SU-DHL-6 (cell line): ENCODE measurements around the gene TAF5.

ENCODE experiments used
- H2AFZ ChIP-seq: fragments of 200-600 bp; sonication (generic); 2 replicates; pipeline ENCODE4 v1.6.1; 2014; ENCODE audit warnings: low read depth, mild to moderate bottlenecking, moderate library complexity, mixed read lengths, antibody characterized with exemption, low read length; ENCODE audit not compliant: severe bottlenecking
- H3F3A ChIP-seq: fragments of 200-600 bp; shearing (Covaris generic); 2 replicates; pipeline ENCODE4 v1.6.0; 2016; ENCODE audit warnings: antibody characterized with exemption, mild to moderate bottlenecking; ENCODE audit not compliant: insufficient read depth
- H3K27ac ChIP-seq: fragments of 200-600 bp; sonication (generic); 2 replicates; pipeline ENCODE4 v1.5.1; 2016; ENCODE audit warnings: low read depth, mild to moderate bottlenecking, low read length, moderate library complexity, mixed read lengths
- H3K27me3 ChIP-seq: fragments of 200-600 bp; sonication (generic), shearing (Covaris generic); 2 replicates; pipeline ENCODE4 v1.6.0; 2014; ENCODE audit warnings: mild to moderate bottlenecking, low read length
- H3K36me3 ChIP-seq: fragments of 200-600 bp; sonication (generic); 2 replicates; pipeline ENCODE4 v1.6.1; 2014; ENCODE audit warnings: mild to moderate bottlenecking, low read length, mixed read lengths
- H3K4me2 ChIP-seq: fragments of 300-600, 200-600 bp; shearing (Covaris generic), sonication (generic); 2 replicates; pipeline ENCODE4 v1.6.0; 2014; ENCODE audit warnings: low read length, low read depth, mild to moderate bottlenecking; ENCODE audit not compliant: poor library complexity, severe bottlenecking
- H3K4me3 ChIP-seq: fragments of 200-600 bp; sonication (generic); 2 replicates; pipeline ENCODE4 v1.5.1; 2014; ENCODE audit warnings: antibody characterized with exemption, low read length, mild to moderate bottlenecking, mixed read lengths; ENCODE audit not compliant: insufficient read depth, poor library complexity, severe bottlenecking
- H3K79me2 ChIP-seq: fragments of 200-600 bp; sonication (generic); 2 replicates; pipeline ENCODE4 v1.6.1; 2014; ENCODE audit warnings: mild to moderate bottlenecking, low read length, moderate library complexity; ENCODE audit not compliant: insufficient read depth
- H3K9ac ChIP-seq: fragments of 200-600 bp; sonication (generic); 2 replicates; pipeline ENCODE4 v1.7.0; 2014; ENCODE audit warnings: mild to moderate bottlenecking, low read length
- H3K9me2 ChIP-seq: fragments of 200-600 bp; sonication (generic); replicated peaks from 2 replicates; pipeline ENCODE4 v1.6.1; 2014; ENCODE audit warnings: low read length; ENCODE audit not compliant: insufficient read depth
- H3K9me3 ChIP-seq: fragments of 200-600 bp; sonication (generic); 2 replicates; pipeline ENCODE4 v1.6.1; 2014; ENCODE audit warnings: low read length, mixed read lengths; ENCODE audit not compliant: insufficient read depth
- H4K20me1 ChIP-seq: fragments of 200-600 bp; sonication (generic); 2 replicates; pipeline ENCODE4 v1.6.1; 2014; ENCODE audit warnings: low read depth, mild to moderate bottlenecking, antibody characterized with exemption, low read length, moderate library complexity, mixed read lengths
- CTCF ChIP-seq: fragments of 200-600 bp; sonication (generic); IDR thresholded peaks from one replicate; pipeline ENCODE4 v1.5.1; 2017; ENCODE audit warnings: antibody characterized with exemption, mild to moderate bottlenecking, low read length, moderate library complexity; ENCODE audit not compliant: insufficient read depth, poor library complexity, severe bottlenecking
- EZH2phosphoT487 ChIP-seq: fragments of 200-600 bp; sonication (generic), shearing (Covaris generic); conservative IDR thresholded peaks from 2 replicates; pipeline ENCODE4 v1.6.1; 2018; ENCODE audit warnings: mild to moderate bottlenecking, antibody characterized with exemption, low read length, moderate library complexity, mixed read lengths

The TAF5 gene

GRCh38 chr10:103431902-103432301 lies 64.1 kb downstream of the TAF5 start:
- TF ChIP-seq CTCF (no peak), EZH2phosphoT487 (no peak)
- Histone ChIP-seq H2AFZ (no peak overlapping the region), H4K20me1 (no peaks in the 10 kb centered on the region), H3K9me3 (no peaks in the 10 kb centered on the region), H3K9ac (no peak overlapping the region), H3K4me3 (no peak overlapping the region), H3F3A (no peaks in the 10 kb centered on the region), H3K27ac (no peak overlapping the region), H3K79me2 (no peaks in the 10 kb centered on the region), H3K4me2 (no peak overlapping the region), H3K9me2 (no peaks in the 10 kb centered on the region), H3K27me3 (no peaks in the 10 kb centered on the region), H3K36me3 (peaks cover 26% of the 10 kb centered on the region)

- Histone ChIP-seq H3K9me3 (no peaks in the 10 kb centered on the region), H3K9me2 (no peaks in the 10 kb centered on the region), H3K27ac (no peak overlapping the region)
These were observed 66.1 kb downstream of the TAF5 start for GRCh38 chr10:103433858-103434257.

More at GRCh38 chr10:103433858-103434257, 66.1 kb downstream of the TAF5 start:
- no peaks in the 10 kb centered on the region for H3K79me2 ChIP-seq
- H3K9ac ChIP-seq: no peak overlapping the region
- peaks cover 19% of the 10 kb centered on the region for H3K36me3 ChIP-seq
- H2AFZ ChIP-seq: no peak overlapping the region
- no peak overlapping the region for H3K4me3 ChIP-seq
- H3K4me2 ChIP-seq: no peak overlapping the region
- no peaks in the 10 kb centered on the region for H4K20me1 ChIP-seq
- no peaks in the 10 kb centered on the region for H3K27me3 ChIP-seq
- no peaks in the 10 kb centered on the region for H3F3A ChIP-seq
- TF ChIP-seq CTCF: no peak
